HepG2 (cell line): ENCODE results near the gene POLH. TPM values are rescaled to one million over a fixed set of nuclear protein-coding genes. Genes with fewer than 3 reads are reported as not detected.
A peak's percentile ranks its signal among the peaks of the same experiment; 100 is the strongest.

ENCODE experiments used
- ATAC-seq: fragments of 200-7000 bp; cut with Tn5 transposase; 3 replicates; pipeline ENCODE4 v1.9.1; 2020; ENCODE audit warnings: mild to moderate bottlenecking, moderate library complexity
- BruUV-seq: library from RNA; stranded (reverse); fragments of 400-500 nt; replicated peaks from 2 replicates; lab custom pipeline; 2021; lab: Mats Ljungman, UMichigan
- CTCF ChIA-PET: fragments of 300-600 bp; formaldehyde crosslinking; extraction: SDS; loops from one replicate; lab custom pipeline; 2021; ENCODE audit warnings: low total read pairs, inconsistent platforms, low intra/inter-chr PET ratio; lab: Yijun Ruan, JAX
- POLR2A ChIA-PET: fragments of 350-600 bp; sonication (Branson Sonifier 250); formaldehyde crosslinking; loops from one replicate; lab custom pipeline; 2020; ENCODE audit warnings: antibody characterized with exemption, inconsistent platforms; lab: Yijun Ruan, JAX
- DNase-seq: peaks from one replicate; pipeline ENCODE4 v3.0.0-alpha.2; 2015; ENCODE audit warnings: low spot score
- FAIRE-seq: peaks from 3 replicates; lab custom pipeline; 2011; peaks lifted over from hg19 to GRCh38; lab: Jason Lieb, UNC
- H2AFZ ChIP-seq: one replicate; pipeline ENCODE4 v1.6.1; 2011; ENCODE audit warnings: low read length, inconsistent platforms
- H3K27ac ChIP-seq: fragments of 300-600 bp; 3 replicates; pipeline ENCODE4 v1.8.0; 2011; ENCODE audit warnings: mixed run types, mild to moderate bottlenecking, mixed read lengths, low read length, inconsistent platforms; ENCODE audit not compliant: insufficient read depth; ENCODE audit errors: extremely low read length
- H3K27me3 ChIP-seq, 2 experiments: fragments of 200-600 bp in 1 of 2; 2 replicates in 1 of 2; 3 replicates in 1 of 2; pipeline versions ENCODE4 v1.6.0 to v1.8.0; 2011; ENCODE audit warnings: low read length in 2 of 2, mild to moderate bottlenecking in 2 of 2, moderate library complexity in 2 of 2, inconsistent platforms in 1 of 2; ENCODE audit not compliant: insufficient read depth in 2 of 2, control insufficient read depth in 1 of 2
- H3K36me3 ChIP-seq, 2 experiments: fragments of 200-600 bp in 1 of 2; replicated peaks in 1 of 2; 2 replicates in 1 of 2; 3 replicates in 1 of 2; pipeline versions ENCODE4 v1.5.1 to v1.8.0; 2011; ENCODE audit warnings: low read length in 2 of 2, inconsistent platforms in 1 of 2; ENCODE audit not compliant: insufficient read depth in 2 of 2, control insufficient read depth in 1 of 2
- H3K4me1 ChIP-seq: 2 replicates; pipeline ENCODE4 v1.5.1; 2012; ENCODE audit warnings: low read length, inconsistent platforms; ENCODE audit not compliant: insufficient read depth
- H3K4me2 ChIP-seq: 2 replicates; pipeline ENCODE4 v1.6.0; 2011; ENCODE audit warnings: low read depth, low read length, inconsistent platforms
- H3K4me3 ChIP-seq, 3 experiments: fragments of 200-600 bp in 1 of 3; sonication (generic), shearing (Covaris generic) in 1 of 3; replicated peaks in 1 of 3; 2 replicates each; pipeline ENCODE4 v1.5.1; 2011 to 2016; ENCODE audit warnings: low read length in 3 of 3, inconsistent platforms in 2 of 3, low read depth in 2 of 3, mild to moderate bottlenecking in 2 of 3, control low read depth in 1 of 3, mixed read lengths in 1 of 3; ENCODE audit not compliant: insufficient read depth in 1 of 3
- H3K79me2 ChIP-seq: one replicate; pipeline ENCODE4 v1.6.1; 2011; ENCODE audit warnings: low read length, inconsistent platforms; ENCODE audit not compliant: insufficient read depth
- H3K9ac ChIP-seq: 2 replicates; pipeline ENCODE4 v1.6.0; 2011; ENCODE audit warnings: mild to moderate bottlenecking, low read depth, low read length, inconsistent platforms; ENCODE audit not compliant: insufficient read depth
- H3K9me3 ChIP-seq: 2 replicates; pipeline ENCODE4 v1.5.1; 2012; ENCODE audit warnings: mild to moderate bottlenecking, low read length
- H4K20me1 ChIP-seq: 2 replicates; pipeline ENCODE4 v1.6.0; 2011; ENCODE audit warnings: inconsistent platforms, mild to moderate bottlenecking, low read length, moderate library complexity; ENCODE audit not compliant: insufficient read depth
- ATF7 ChIP-seq, 2 experiments: fragments of 450-650 bp in 1 of 2; sonication (generic) in 1 of 2; formaldehyde crosslinking in 1 of 2; IDR thresholded peaks; 2 replicates each; pipeline versions ENCODE4 v1.4.0 to v1.6.1; 2016 to 2020; ENCODE audit warnings: antibody characterized with exemption in 1 of 2, mild to moderate bottlenecking in 1 of 2, missing genetic modification reagents in 1 of 2
- CEBPB ChIP-seq: IDR thresholded peaks from 2 replicates; pipeline ENCODE4 v1.6.1; 2011; ENCODE audit warnings: low read depth, low read length, improper control_type of control experiment, borderline replicate concordance
- HOXA5 ChIP-seq: sonication (generic); formaldehyde crosslinking; IDR thresholded peaks from 2 replicates; pipeline ENCODE4 v1.4.0; 2020; ENCODE audit warnings: missing genetic modification reagents
- LCORL ChIP-seq, 2 experiments: fragments of 450-650 bp in 1 of 2; sonication (generic) in 1 of 2; formaldehyde crosslinking in 1 of 2; IDR thresholded peaks; 2 replicates each; pipeline versions ENCODE4 v1.5.0 to v1.6.1; 2017 to 2020; ENCODE audit warnings: antibody characterized with exemption in 1 of 2, missing genetic modification reagents in 1 of 2
- RBFOX2 ChIP-seq: fragments of 200-400 bp; formaldehyde crosslinking; IDR thresholded peaks from 2 replicates; pipeline ENCODE4 v1.6.1; 2017; ENCODE audit warnings: low read depth, mild to moderate bottlenecking, low read length
- RCOR2 ChIP-seq: IDR thresholded peaks from 2 replicates; pipeline ENCODE4 v1.6.1; 2016; ENCODE audit warnings: missing biosample characterization, missing genetic modification reagents
- SP4 ChIP-seq: sonication (generic); formaldehyde crosslinking; IDR thresholded peaks from 2 replicates; pipeline ENCODE4 v1.8.1; 2023; ENCODE audit warnings: mild to moderate bottlenecking, missing genetic modification reagents
- SP5 ChIP-seq: IDR thresholded peaks from 2 replicates; pipeline ENCODE4 v1.6.1; 2016; ENCODE audit warnings: low read depth, borderline replicate concordance
- ZBTB38 ChIP-seq: sonication (generic); formaldehyde crosslinking; IDR thresholded peaks from 2 replicates; pipeline ENCODE4 v1.5.1; 2020; ENCODE audit warnings: mild to moderate bottlenecking, missing genetic modification reagents
- ZNF577 ChIP-seq: sonication (generic); formaldehyde crosslinking; IDR thresholded peaks from 2 replicates; pipeline ENCODE4 v1.4.0; 2020; ENCODE audit warnings: mild to moderate bottlenecking, low read depth, missing genetic modification reagents, borderline replicate concordance
- WGBS: methylation state at CpG from one replicate; pipeline ENCODE4 v1.1.6; 2017; ENCODE audit warnings: low lambda C conversion rate; 5-methylcytosine and 5-hydroxymethylcytosine counted together
- in situ Hi-C: cut with HindIII; loops from 2 replicates; pipeline ENCODE4 v1.10.0; 2017; ENCODE audit warnings: low pct_unique_long_range_greater_than_20kb; ENCODE audit not compliant: extremely low pct_ligation_motif_present
- intact Hi-C: fragments of 100-400 bp; cut with micrococcal nuclease; formaldehyde crosslinking; loops from one replicate; pipeline ENCODE4 v1.10.0; 2022; ENCODE audit not compliant: unreplicated experiment
- polyA plus RNA-seq, 8 experiments: library from polyadenylated mRNA; depleted of rRNA in 3 of 8; stranded (reverse) in 7 of 8; unstranded in 1 of 8; fragments of >200 nt; fragmentation: Illumina TruSeq in 4 of 8; extraction: Trizol in 4 of 8; gene quantifications; 2 replicates each; pipeline versions ENCODE4 v1.2.1 to v1.2.3, GENCODE V29; 2011 to 2016; ENCODE audit warnings: low read depth in 4 of 8, missing spikeins in 1 of 8, mixed read lengths in 1 of 8; ENCODE audit not compliant: insufficient read depth in 1 of 8
- total RNA-seq, 5 experiments: library from RNA; depleted of rRNA; stranded (reverse); fragments of >200 nt; fragmentation: Illumina TruSeq; extraction: Trizol; gene quantifications; 2 replicates each; pipeline ENCODE4 v1.2.3, GENCODE V29; 2016; ENCODE audit warnings: low read depth in 1 of 5
- TF ChIP-seq, protein P1 (sequence below): sonication (generic); formaldehyde crosslinking; IDR thresholded peaks from 2 replicates; pipeline ENCODE4 v1.4.0; 2020; ENCODE audit warnings: missing genetic modification reagents

Gene POLH
- total and polyA plus RNA-seq, 2 of the 13 experiments (the other 11 are each of a cell fraction or from before 2014, with no cell fraction given), result 11.6 to 25.0 TPM

DNA sequence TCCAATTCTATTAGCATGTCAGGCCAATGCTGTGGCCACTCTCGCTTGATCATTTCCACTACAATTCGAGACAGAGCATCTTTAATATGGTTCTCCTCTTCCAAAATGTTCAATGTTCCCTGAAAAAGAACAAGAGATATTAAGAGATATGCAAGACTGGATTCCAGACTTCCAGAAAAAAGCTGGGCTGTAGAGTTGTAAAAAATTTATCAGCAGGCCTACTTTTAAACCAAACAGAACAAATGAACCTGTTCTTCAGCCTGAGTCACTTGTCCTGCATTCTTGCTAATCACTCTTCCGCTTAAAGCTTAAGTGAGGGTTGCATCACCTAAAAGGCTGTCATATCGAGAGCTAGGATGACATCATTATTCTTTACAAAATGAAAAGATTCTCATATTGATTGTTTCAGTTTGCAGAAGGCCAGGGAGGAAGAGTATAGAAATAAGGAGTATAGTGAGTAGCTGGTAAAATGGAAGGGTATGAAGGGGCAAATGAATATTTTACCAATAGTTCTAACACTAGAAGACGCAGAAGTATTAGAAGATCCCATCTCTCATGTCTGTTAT, 5.0 kb upstream of the POLH start:
- intact Hi-C loops, result no loop called here
- Histone ChIP-seq H3K27ac (no peak overlapping the region), H3K4me3 (no peak overlapping the region), H3K27me3 (no peaks in the 10 kb centered on the region; a peak in 1 of 5 replicates), H3K36me3 (peaks cover 20 to 65% of the 10 kb centered on the region in 2 experiments), H2AFZ (no peak overlapping the region), H3K4me1 (peaks cover 15% of the 10 kb centered on the region; the same call in 1 of the 2 replicates), H3K9me3 (no peaks in the 10 kb centered on the region), H3K9ac (no peak overlapping the region), H4K20me1 (no peaks in the 10 kb centered on the region), H3K79me2 (peaks cover 31% of the 10 kb centered on the region), H3K4me2 (no peak overlapping the region)
- DNase-seq (no peak), ATAC-seq (no peak), FAIRE-seq (no peak)
- TF ChIP-seq LCORL (IDR thresholded peaks at IDR 0.05) (no peak), LCORL (CRISPR knock-in tag; IDR thresholded peaks at IDR 0.05) (no peak), ATF7 (IDR thresholded peaks at IDR 0.05) (peak; percentile 93), ATF7 (CRISPR knock-in tag; IDR thresholded peaks at IDR 0.05) (no peak), CEBPB (0 out of 2 replicates have a peak, but pooled peaks have one; percentile 6)
- in situ Hi-C loops, result no loop called here
- 95% methylated on average over 5 of the region's 5 CpGs for WGBS
- POLR2A ChIA-PET, result no interaction called here
- no TSS peak for BruUV-seq
- CTCF ChIA-PET, result no interaction called here

DNA sequence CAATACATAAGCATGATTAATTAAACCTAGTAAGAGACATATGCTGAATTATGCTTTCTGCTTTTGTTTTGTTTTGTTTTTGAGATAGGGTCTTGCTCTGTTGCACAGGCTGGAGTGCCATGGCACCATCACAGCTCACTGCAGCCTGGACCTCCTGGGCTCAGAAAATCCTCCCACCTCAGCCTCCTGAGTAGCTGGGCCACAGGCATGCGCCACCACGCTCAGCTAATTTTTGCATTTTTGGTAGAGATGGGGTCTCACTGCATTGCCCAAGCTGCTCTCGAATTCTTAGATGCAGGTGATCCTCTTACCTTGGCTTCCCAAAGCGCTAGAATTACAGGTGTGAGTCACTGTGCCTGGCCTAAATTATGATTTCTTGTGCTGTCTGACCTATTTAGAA, 4.0 kb upstream of the POLH start:
- no peaks in the 10 kb centered on the region for H4K20me1 ChIP-seq

More for the DNA sequence above, 4.0 kb upstream of the POLH start:
- ChIA-PET CTCF (no interaction called here), POLR2A (no interaction called here)
- FAIRE-seq, result no peak
- peaks cover 15% of the 10 kb centered on the region; the same call in 1 of the 2 replicates for H3K4me1 ChIP-seq
- no peaks in the 10 kb centered on the region; a peak in 1 of 5 replicates for H3K27me3 ChIP-seq
- peaks cover 41% of the 10 kb centered on the region for H3K79me2 ChIP-seq
- no TSS peak for BruUV-seq
- H3K27ac ChIP-seq, result no peak overlapping the region
- peaks cover 17 to 58% of the 10 kb centered on the region in 2 experiments for H3K36me3 ChIP-seq
- intact Hi-C loops, result no loop called here
- DNase-seq, result no peak
- H3K4me2 ChIP-seq, result no peak overlapping the region
- no peaks in the 10 kb centered on the region for H3K9me3 ChIP-seq
- WGBS, result 98% methylated on average over 4 of the region's 4 CpGs
- H3K9ac ChIP-seq, result no peak overlapping the region
- ATAC-seq, result no peak
- in situ Hi-C loops, result no loop called here
- H3K4me3 ChIP-seq, result no peak overlapping the region
- no peak overlapping the region for H2AFZ ChIP-seq
- no peak for TF ChIP-seq SP4
- no peak for TF ChIP-seq ZBTB38 (CRISPR knock-in tag)
- TF ChIP-seq ZNF577, result no peak
- TF ChIP-seq SP5, result no peak
- TF ChIP-seq RBFOX2, result 0 out of 2 replicates have a peak, but pooled peaks have one; percentile 28
- TF ChIP-seq RCOR2 (CRISPR knock-in tag), result no peak
- TF ChIP-seq, protein P1, sequence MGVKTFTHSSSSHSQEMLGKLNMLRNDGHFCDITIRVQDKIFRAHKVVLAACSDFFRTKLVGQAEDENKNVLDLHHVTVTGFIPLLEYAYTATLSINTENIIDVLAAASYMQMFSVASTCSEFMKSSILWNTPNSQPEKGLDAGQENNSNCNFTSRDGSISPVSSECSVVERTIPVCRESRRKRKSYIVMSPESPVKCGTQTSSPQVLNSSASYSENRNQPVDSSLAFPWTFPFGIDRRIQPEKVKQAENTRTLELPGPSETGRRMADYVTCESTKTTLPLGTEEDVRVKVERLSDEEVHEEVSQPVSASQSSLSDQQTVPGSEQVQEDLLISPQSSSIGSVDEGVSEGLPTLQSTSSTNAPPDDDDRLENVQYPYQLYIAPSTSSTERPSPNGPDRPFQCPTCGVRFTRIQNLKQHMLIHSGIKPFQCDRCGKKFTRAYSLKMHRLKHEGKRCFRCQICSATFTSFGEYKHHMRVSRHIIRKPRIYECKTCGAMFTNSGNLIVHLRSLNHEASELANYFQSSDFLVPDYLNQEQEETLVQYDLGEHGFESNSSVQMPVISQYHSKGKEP (CRISPR knock-in tag), result no peak
- no peak for TF ChIP-seq HOXA5
